Measurements from ENCODE around the gene OR2M2. TPM values are rescaled to one million over a fixed set of nuclear protein-coding genes. Genes with fewer than 3 reads are reported as not detected.

Gene OR2M2
- total and polyA plus RNA-seq, 9 donors, result not detected

GRCh38 chr1:248194117-248194516 lies 19.5 kb downstream of the OR2M2 start:
- H3K9me3 ChIP-seq, result no peaks in the 10 kb centered on the region
- TF ChIP-seq POLR2A (IDR thresholded peaks at IDR 0.05), result no peak
- no peak for TF ChIP-seq EP300 (IDR thresholded peaks at IDR 0.05)
- no peak for TF ChIP-seq CTCF (IDR thresholded peaks at IDR 0.05)
- H3K4me3 ChIP-seq, result no peak overlapping the region
- H3K4me1 ChIP-seq (ENCODE audit: insufficient read depth), result no peaks in the 10 kb centered on the region
- intact Hi-C loops (cut with DNase I), result no loop called here
- no peaks in the 10 kb centered on the region for H3K36me3 ChIP-seq
- WGBS, 3 donors, result 48 to 60% (median 59%) methylated on average over 1 of the region's 1 CpG
- DNase-seq, result no peak
- no peak overlapping the region for H3K27ac ChIP-seq
- H3K27me3 ChIP-seq, result no peaks in the 10 kb centered on the region

GRCh38 chr1:248196965-248197364 lies 22.3 kb downstream of the OR2M2 start, which contains the start of gene OR2M3:
Gene OR2M3 (plus strand): TSS chr1:248197265. CDS start chr1:248203068, 5,803 bp downstream.
- TF ChIP-seq POLR2A (IDR thresholded peaks at IDR 0.05) (no peak), CTCF (IDR thresholded peaks at IDR 0.05) (no peak), EP300 (IDR thresholded peaks at IDR 0.05) (no peak)
- no peak for DNase-seq
- H3K4me1 ChIP-seq (ENCODE audit: insufficient read depth), result no peaks in the 10 kb centered on the region
- 51 to 59% (median 57%) methylated on average over 4 of the region's 4 CpGs for WGBS, 3 donors
- no peaks in the 10 kb centered on the region for H3K27me3 ChIP-seq
- no peak within 1 kb of the TSS for H3K4me3 ChIP-seq
- H3K27ac ChIP-seq, result no peak within 1 kb of the TSS
- intact Hi-C loops (cut with DNase I), result no loop called here
- no peaks in the 10 kb centered on the region for H3K9me3 ChIP-seq
- H3K36me3 ChIP-seq, result no peaks in the 10 kb centered on the region

DNA sequence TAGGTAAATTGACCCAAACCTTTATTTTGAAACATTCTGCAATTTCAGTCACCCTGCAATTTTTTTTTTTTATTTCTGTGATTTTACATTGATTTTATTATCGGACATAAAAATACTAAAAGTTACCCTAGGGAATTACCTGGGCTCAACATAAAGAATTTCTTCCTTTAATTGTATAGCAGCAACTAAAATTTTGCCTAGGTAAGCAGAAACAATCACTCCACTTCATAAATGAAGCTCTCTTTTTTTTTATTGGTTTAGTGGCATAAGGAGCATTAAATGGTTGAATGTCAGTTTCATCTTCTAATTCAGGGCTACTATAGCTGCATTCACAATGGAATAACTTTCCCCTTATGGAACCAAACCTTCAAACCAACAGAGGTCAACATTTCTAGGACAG lies 41.3 kb downstream of the OR2M2 start:
- TF ChIP-seq POLR2A (IDR thresholded peaks at IDR 0.05) (no peak), EP300 (IDR thresholded peaks at IDR 0.05) (no peak), CTCF (IDR thresholded peaks at IDR 0.05) (no peak)
- DNase-seq, result no peak
- Histone ChIP-seq H3K36me3 (no peaks in the 10 kb centered on the region), H3K27ac (no peak overlapping the region), H3K9me3 (no peaks in the 10 kb centered on the region), H3K27me3 (no peaks in the 10 kb centered on the region), H3K4me1 (ENCODE audit: insufficient read depth) (no peaks in the 10 kb centered on the region), H3K4me3 (no peak overlapping the region)
- intact Hi-C loops (cut with DNase I), result no loop called here
- WGBS, 3 donors, result 94 to 100% (median 98%) methylated on average over 1 of the region's 1 CpG

- 75 to 83% (median 77%) methylated on average over 1 of the region's 1 CpG for WGBS, 3 donors
Measured at GRCh38 chr1:248225537-248225936, 50.9 kb downstream of the OR2M2 start.

More at GRCh38 chr1:248225537-248225936, 50.9 kb downstream of the OR2M2 start:
- no peak for DNase-seq
- no peaks in the 10 kb centered on the region for H3K36me3 ChIP-seq
- no peak overlapping the region for H3K4me3 ChIP-seq
- no peak overlapping the region for H3K27ac ChIP-seq
- H3K27me3 ChIP-seq, result no peaks in the 10 kb centered on the region
- no peaks in the 10 kb centered on the region for H3K4me1 ChIP-seq (ENCODE audit: insufficient read depth)
- H3K9me3 ChIP-seq, result no peaks in the 10 kb centered on the region
- intact Hi-C loops (cut with DNase I), result no loop called here
- TF ChIP-seq CTCF (IDR thresholded peaks at IDR 0.05), result no peak
- TF ChIP-seq POLR2A (IDR thresholded peaks at IDR 0.05), result no peak
- TF ChIP-seq EP300 (IDR thresholded peaks at IDR 0.05), result no peak
